Activated CD8-positive, alpha-beta memory T cell treated with anti-CD3 and anti-CD28 coated beads for 1 hour (primary cell): ENCODE measurements around the gene LENG8.
A peak's percentile ranks its signal among the peaks of the same experiment; 100 is the strongest.
"Not testable (repeated sequence)": the region's sequence is repeated elsewhere in the genome, so short reads cannot be mapped to it uniquely, and the experiment has no call there.

ENCODE experiments used
- DNase-seq, 2 donors: peaks; one replicate each; pipeline ENCODE4 v3.0.0-alpha.2; 2020; ENCODE audit warnings: low read depth in 1 of 2; ENCODE audit errors: extremely low read depth in 1 of 2

The LENG8 gene

GRCh38 chr19:54460230-54461005 lies 11.4 kb downstream of the LENG8 start:
- no peak for DNase-seq

GRCh38 chr19:54461210-54461609 lies 12.2 kb downstream of the LENG8 start:
- no peak for DNase-seq

- no peak for DNase-seq
These were observed 12.6 kb downstream of the LENG8 start for GRCh38 chr19:54461613-54462012.

GRCh38 chr19:54462047-54462654 lies 13.2 kb downstream of the LENG8 start:
- no peak for DNase-seq

- DNase-seq, result no peak
These were observed 13.9 kb downstream of the LENG8 start for GRCh38 chr19:54462655-54463530.

GRCh38 chr19:54463531-54464043 lies 14.6 kb downstream of the LENG8 start, which contains the start of gene LENG9:
Gene LENG9, minus strand, starts transcription at chr19:54463778. Its CDS starts 252 bp downstream, at chr19:54463526.
- DNase-seq, result peak; percentile 82 to 84

- peak; percentile 46 to 59 for DNase-seq
These were observed 15.1 kb downstream of the LENG8 start for GRCh38 chr19:54464044-54464629.

- peak in 1 of 2 donors; percentile 51 for DNase-seq
These were observed 15.8 kb downstream of the LENG8 start for GRCh38 chr19:54464630-54465425.

GRCh38 chr19:54465426-54466109 lies 16.6 kb downstream of the LENG8 start:
- DNase-seq, result no peak

GRCh38 chr19:54466110-54466480 lies 17.1 kb downstream of the LENG8 start:
- DNase-seq, result not testable (repeated sequence)

- DNase-seq, result no peak
These were observed 20.5 kb downstream of the LENG8 start for GRCh38 chr19:54469496-54469934.

- no peak for DNase-seq
These were observed 21.4 kb downstream of the LENG8 start for GRCh38 chr19:54470276-54470887.

GRCh38 chr19:54470991-54471782 lies 22.2 kb downstream of the LENG8 start:
- no peak for DNase-seq

- no peak for DNase-seq
These were observed 24.3 kb downstream of the LENG8 start, which contains the start of gene CDC42EP5 for GRCh38 chr19:54473071-54473891. Gene CDC42EP5, minus strand, starts transcription at chr19:54473296. Its CDS starts 7,749 bp downstream, at chr19:54465547.

- no peak for DNase-seq
These were observed 24.9 kb downstream of the LENG8 start for GRCh38 chr19:54473892-54474372.

GRCh38 chr19:54475706-54476105 lies 26.7 kb downstream of the LENG8 start:
- DNase-seq, result no peak

- no peak for DNase-seq
These were observed 28.7 kb downstream of the LENG8 start for GRCh38 chr19:54477650-54478049.
